Coronary artery (tissue), 2 donors: ENCODE data around the gene HPSE2.
A peak's percentile ranks its signal among the peaks of the same experiment; 100 is the strongest.
"Not testable (repeated sequence)": the region's sequence is repeated elsewhere in the genome, so short reads cannot be mapped to it uniquely, and the experiment has no call there.

Experiments
- DNase-seq: peaks from one replicate; pipeline ENCODE4 v3.0.0-alpha.2; 2017; ENCODE audit warnings: low spot score
- H3K27ac ChIP-seq, 2 donors: fragments of 200-600 bp; sonication (generic); one replicate each; pipeline ENCODE4 v1.5.1; 2016 to 2019
- H3K4me3 ChIP-seq: fragments of 200-600 bp; sonication (generic); 2 replicates; pipeline ENCODE4 v1.5.1; 2016; ENCODE audit warnings: mild to moderate bottlenecking, moderate library complexity
- TF ChIP-seq, protein P1 (sequence below): fragments of 200-600 bp; sonication (generic); IDR thresholded peaks from one replicate; pipeline ENCODE4 v1.5.1; 2019; ENCODE audit warnings: antibody characterized with exemption

HPSE2 gene

DNA sequence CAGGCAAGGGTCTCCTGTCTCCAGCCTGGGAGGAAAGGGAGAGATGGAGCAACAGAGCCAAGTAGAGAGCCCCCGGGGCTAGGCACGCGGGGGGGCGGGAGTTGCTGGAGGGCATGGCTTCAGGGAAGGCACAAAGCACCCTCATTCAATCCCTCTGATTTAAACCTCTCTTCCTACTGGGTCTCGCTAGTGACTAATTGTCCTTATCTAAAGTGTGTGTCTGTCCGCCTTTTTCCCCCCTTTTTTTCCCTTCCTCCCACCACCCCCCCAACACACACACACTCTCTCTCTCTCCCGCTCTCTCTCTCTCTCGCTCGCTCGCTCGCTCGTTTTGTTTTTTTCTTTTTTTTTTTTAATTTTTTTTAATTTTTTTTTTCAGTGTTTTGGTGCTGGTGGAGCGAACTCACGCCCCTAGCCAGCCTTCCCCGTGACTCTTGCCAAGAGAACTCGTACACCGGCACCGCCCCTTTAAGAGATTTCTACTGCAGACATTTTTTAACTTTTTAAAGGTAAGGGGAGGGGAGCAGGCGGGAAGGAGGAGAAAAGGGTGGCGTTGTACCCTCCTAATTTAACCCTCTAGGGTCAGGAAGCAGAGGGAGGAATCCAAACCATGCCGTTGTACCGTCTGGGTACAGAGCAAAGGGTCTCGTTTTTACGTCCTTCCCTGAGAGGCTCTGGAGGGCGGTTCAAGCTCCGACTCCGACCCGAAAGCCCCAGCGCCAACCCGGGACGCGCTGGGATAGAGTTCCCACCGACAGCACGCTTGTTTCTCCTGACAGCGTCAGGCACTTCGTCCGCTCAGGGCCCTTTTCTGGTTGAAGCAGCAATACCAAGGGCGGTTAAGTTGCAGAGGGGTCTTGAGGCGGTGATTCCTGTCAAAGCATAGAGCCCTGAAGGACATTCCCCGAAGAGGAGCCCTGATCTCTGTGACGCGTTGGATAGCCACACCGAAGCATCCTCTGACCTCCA is at the start of gene HPSE2:
Gene HPSE2 (minus strand): TSS at position 195 of the 969 bp plus-strand sequence.
- TF ChIP-seq, protein P1, sequence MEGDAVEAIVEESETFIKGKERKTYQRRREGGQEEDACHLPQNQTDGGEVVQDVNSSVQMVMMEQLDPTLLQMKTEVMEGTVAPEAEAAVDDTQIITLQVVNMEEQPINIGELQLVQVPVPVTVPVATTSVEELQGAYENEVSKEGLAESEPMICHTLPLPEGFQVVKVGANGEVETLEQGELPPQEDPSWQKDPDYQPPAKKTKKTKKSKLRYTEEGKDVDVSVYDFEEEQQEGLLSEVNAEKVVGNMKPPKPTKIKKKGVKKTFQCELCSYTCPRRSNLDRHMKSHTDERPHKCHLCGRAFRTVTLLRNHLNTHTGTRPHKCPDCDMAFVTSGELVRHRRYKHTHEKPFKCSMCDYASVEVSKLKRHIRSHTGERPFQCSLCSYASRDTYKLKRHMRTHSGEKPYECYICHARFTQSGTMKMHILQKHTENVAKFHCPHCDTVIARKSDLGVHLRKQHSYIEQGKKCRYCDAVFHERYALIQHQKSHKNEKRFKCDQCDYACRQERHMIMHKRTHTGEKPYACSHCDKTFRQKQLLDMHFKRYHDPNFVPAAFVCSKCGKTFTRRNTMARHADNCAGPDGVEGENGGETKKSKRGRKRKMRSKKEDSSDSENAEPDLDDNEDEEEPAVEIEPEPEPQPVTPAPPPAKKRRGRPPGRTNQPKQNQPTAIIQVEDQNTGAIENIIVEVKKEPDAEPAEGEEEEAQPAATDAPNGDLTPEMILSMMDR = no peak
- Histone ChIP-seq H3K4me3 (peak within 1 kb of the TSS; percentile 73), H3K27ac (peak within 1 kb of the TSS in 1 of 2 donors; percentile 9)
- DNase-seq = no peak

DNA sequence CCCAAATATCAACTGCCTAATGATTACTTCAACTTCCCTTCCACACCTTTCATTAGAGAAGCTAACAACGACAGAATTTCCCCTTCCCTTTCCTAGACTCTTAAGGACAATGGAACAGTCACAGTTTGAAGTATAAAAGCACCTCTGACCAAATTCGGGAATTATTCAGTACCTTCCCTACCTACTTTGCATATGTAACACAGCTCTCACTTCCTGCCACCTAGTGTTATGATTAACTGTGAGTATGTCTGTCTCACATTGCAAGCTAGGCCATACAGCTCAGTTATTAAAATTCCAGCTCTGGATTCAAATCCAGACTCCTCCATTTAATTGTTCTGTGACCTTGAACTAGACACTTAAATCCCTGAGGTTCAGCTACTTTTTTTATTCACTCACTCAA is 44.8 kb upstream of the HPSE2 start:
- TF ChIP-seq, protein P1 = no peak

DNA sequence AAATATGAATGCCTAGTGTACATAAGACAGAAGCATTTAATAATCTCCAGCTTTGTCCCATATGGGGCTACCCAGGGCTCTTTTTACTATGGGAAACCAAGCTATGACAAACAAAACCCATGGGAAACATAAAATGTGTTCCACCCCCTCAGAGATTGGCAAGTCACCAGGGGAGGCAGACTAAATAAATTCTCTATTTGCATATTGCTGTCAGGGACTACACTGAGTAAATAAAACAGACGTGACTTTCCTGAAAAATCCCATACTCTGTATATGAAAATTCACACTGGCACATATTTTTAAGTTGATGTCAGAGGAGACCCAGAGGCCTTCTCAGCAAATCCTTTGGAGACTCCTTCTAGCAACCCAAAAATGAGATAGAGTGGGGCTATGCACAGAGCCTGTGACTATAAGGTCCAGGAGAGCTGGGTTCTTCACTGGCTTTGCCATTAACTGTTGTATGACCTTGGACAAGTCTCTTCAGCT is 44.0 kb upstream of the HPSE2 start:
- TF ChIP-seq, protein P1 = no peak
- no peak overlapping the region for H3K27ac ChIP-seq
- DNase-seq = no peak

More for the DNA sequence above, 44.8 kb upstream of the HPSE2 start:
- DNase-seq = no peak
- Histone ChIP-seq H3K27ac (no peak overlapping the region), H3K4me3 (no peak overlapping the region)

DNA sequence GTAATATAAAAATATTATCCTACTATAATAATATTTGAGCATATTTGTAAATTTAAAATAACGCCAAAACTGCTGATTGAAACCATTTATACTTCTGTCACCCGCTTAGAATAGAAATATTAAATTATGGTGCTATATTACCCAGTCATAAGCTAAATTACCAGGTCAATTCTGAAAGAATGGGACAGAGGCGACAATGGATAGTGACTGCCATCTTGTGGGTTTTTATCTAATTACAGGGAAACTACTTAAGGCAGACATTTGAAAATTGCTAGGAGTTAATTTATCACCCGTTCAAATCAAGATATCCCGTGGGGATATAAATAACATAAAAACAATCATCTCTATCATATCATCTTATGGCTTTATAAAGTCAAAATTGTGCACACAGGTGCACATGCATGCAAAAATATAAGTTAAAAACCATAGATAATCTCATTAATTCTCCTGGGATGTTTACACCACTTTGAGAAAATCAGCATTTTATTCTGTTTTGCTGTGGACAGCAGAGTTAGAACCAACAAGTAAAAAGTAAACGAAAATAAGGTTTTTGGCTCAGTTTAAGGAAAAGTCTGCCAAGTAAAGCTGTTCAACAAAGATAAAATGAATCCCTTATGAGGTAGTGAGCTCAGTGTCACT is 41.3 kb upstream of the HPSE2 start:
- Histone ChIP-seq H3K4me3 (no peak overlapping the region), H3K27ac (no peak overlapping the region)
- DNase-seq = no peak
- TF ChIP-seq, protein P1 = no peak

More for the DNA sequence above, 44.0 kb upstream of the HPSE2 start:
- no peak overlapping the region for H3K4me3 ChIP-seq

DNA sequence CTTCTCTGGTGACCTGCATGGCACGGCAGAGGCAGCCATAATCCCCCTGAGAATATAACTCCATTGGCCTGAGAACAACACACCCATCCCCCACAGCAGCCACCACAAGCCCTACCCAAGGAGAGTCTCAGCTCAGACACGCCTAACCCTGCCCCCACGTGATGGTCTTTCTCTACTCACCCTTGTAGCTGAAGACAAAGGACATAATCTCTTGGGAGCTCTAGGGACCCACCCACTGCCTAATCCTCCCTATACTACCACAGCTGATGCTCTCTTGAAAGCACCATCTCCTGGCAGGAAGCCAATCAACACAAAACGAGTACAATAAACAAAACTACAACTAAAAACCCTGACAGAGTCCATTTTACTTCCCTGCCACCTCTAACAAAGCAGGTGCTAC is 30.7 kb upstream of the HPSE2 start:
- TF ChIP-seq, protein P1 = no peak
- Histone ChIP-seq H3K4me3 (no peak overlapping the region), H3K27ac (no peak overlapping the region)
- DNase-seq = no peak

DNA sequence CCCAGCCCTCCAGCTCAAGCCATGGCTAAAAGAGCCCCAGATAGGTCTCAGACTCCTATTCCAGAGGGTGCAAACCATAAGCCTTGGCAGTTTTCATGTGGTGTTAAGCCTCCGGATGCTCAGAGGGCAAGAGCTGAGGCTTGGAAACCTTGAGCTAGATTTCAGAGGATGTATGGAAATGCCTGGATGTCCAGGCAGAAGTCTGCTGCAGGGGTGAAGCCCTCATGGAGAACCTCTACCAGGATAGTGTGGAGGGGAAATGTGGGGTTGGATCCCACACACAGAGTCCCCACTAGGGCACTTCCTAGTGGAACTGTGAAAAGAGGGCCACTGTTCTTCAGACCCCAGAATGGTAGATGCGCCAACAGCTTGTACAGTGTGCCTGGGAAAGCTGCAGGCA is 13.2 kb upstream of the HPSE2 start:
- no peak for DNase-seq
- TF ChIP-seq, protein P1 = no peak

DNA sequence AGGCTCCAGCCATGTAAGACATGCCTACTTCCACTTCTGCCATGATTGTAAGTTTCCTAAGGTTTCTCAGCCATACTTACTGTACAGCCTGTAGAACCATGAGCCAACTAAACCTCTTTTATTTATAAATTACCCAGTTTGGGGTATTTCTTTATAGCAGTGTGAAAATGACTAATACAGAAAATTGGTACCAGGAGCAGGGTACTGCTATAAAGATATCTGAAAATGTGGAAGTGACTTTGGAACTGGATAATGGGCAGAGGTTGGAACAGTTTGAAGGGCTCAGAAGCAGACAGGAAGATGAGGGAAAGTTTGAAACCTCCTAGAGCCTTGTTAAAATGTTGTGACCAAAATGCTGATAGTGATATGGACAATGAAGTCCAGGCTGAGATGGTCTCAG is 12.2 kb upstream of the HPSE2 start:
- H3K4me3 ChIP-seq, DNase-seq, H3K27ac ChIP-seq: not testable (repeated sequence)

More for the DNA sequence above, 13.2 kb upstream of the HPSE2 start:
- Histone ChIP-seq H3K4me3 (no peak overlapping the region), H3K27ac (no peak overlapping the region)
